ENCODE measurements around the gene VAV3. TPM values are rescaled to one million over a fixed set of nuclear protein-coding genes. Genes with fewer than 3 reads are reported as not detected.

Gene VAV3
- total RNA-seq, 1 experiment from 2014 or later: 10.0 TPM

DNA sequence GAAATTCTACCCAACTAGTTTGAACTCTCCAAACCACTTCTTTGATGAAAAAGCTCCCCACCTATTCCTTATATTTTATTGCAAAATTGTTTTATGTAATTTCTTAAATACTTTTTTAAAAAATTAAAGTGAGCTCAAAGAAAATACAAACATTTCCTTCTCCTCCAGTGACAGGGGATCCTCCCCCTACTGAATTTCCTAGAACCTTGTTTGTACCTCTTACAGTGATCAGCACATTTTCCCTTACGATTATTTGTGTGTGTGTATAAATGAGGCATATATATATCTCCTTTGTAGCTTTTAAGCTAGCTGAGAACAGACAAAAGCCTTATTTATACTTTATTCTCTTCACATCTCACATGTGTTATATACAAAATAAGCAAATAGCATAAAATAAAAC lies 44.4 kb downstream of the VAV3 start:
- TF ChIP-seq, protein P1, sequence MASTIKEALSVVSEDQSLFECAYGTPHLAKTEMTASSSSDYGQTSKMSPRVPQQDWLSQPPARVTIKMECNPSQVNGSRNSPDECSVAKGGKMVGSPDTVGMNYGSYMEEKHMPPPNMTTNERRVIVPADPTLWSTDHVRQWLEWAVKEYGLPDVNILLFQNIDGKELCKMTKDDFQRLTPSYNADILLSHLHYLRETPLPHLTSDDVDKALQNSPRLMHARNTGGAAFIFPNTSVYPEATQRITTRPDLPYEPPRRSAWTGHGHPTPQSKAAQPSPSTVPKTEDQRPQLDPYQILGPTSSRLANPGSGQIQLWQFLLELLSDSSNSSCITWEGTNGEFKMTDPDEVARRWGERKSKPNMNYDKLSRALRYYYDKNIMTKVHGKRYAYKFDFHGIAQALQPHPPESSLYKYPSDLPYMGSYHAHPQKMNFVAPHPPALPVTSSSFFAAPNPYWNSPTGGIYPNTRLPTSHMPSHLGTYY (CRISPR knock-in tag; IDR thresholded peaks at IDR 0.05): no peak
- TF ChIP-seq PREB (CRISPR knock-in tag; IDR thresholded peaks at IDR 0.05; ENCODE audit: borderline replicate concordance): no peak
- no peak for TF ChIP-seq ESRRA (CRISPR knock-in tag; IDR thresholded peaks at IDR 0.05; ENCODE audit: borderline replicate concordance)
- TF ChIP-seq E2F5 (CRISPR knock-in tag; IDR thresholded peaks at IDR 0.05): no peak
- no peak for TF ChIP-seq ZNF121 (CRISPR knock-in tag; IDR thresholded peaks at IDR 0.05)
- TF ChIP-seq KAT7 (CRISPR knock-in tag; IDR thresholded peaks at IDR 0.05; ENCODE audit: borderline replicate concordance): no peak
- TF ChIP-seq ELF4 (CRISPR knock-in tag; IDR thresholded peaks at IDR 0.05; ENCODE audit: low read depth): no peak
- TF ChIP-seq, protein P2, sequence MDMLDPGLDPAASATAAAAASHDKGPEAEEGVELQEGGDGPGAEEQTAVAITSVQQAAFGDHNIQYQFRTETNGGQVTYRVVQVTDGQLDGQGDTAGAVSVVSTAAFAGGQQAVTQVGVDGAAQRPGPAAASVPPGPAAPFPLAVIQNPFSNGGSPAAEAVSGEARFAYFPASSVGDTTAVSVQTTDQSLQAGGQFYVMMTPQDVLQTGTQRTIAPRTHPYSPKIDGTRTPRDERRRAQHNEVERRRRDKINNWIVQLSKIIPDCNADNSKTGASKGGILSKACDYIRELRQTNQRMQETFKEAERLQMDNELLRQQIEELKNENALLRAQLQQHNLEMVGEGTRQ (CRISPR knock-in tag; IDR thresholded peaks at IDR 0.05): no peak
- no peak for TF ChIP-seq GTF2I (CRISPR knock-in tag; conservative IDR thresholded peaks at IDR 0.05)
- no peak for TF ChIP-seq ETV6 (CRISPR knock-in tag; IDR thresholded peaks at IDR 0.05)
- no peak overlapping the region for H3K27ac Mint-ChIP-seq
- DNase-seq (ENCODE audit: low spot score) (no peak), ATAC-seq (no peak)
- no peak overlapping the region for H3K4me3 Mint-ChIP-seq
- no peaks in the 10 kb centered on the region for H3K27me3 Mint-ChIP-seq (ENCODE audit: low read depth)
- ChIA-PET CTCF (no interaction called here), POLR2A (no interaction called here)
- peaks cover 9% of the 10 kb centered on the region for H3K4me1 Mint-ChIP-seq
- 0 out of 2 replicates have a peak, but pooled peaks cover 3% of the 10 kb centered on the region for H3K36me3 Mint-ChIP-seq
- H3K9me3 Mint-ChIP-seq: 0 out of 2 replicates have a peak, but pooled peaks cover 3% of the 10 kb centered on the region

DNA sequence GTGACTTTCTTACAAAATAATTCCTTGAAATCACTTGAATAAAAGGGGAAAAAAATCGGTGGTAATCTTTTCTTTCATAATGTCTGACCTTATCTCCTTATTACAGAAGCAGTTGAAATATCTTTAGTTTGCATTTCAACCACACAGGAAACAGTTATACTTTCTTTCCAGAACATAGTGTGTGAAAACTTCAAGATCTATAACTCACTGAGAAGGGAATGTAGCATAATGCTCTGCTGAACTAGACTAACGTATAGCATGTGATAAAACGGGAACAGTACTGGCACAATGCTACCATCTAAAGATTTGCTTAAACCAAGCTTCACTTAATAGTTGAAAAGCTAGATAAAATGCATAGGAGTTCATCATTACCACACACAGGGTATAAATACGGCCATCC lies 45.0 kb downstream of the VAV3 start:
- DNase-seq (ENCODE audit: low spot score): no peak
- H3K4me1 Mint-ChIP-seq: peaks cover 11% of the 10 kb centered on the region
- ChIA-PET POLR2A (no interaction called here), CTCF (no interaction called here)
- no peak for ATAC-seq
- 0 out of 2 replicates have a peak, but pooled peaks cover 3% of the 10 kb centered on the region for H3K9me3 Mint-ChIP-seq
- no peaks in the 10 kb centered on the region for H3K27me3 Mint-ChIP-seq (ENCODE audit: low read depth)
- 0 out of 2 replicates have a peak overlapping the region, but pooled peaks have one; percentile 52 for H3K27ac Mint-ChIP-seq
- H3K4me3 Mint-ChIP-seq: no peak overlapping the region
- H3K36me3 Mint-ChIP-seq: 0 out of 2 replicates have a peak, but pooled peaks cover 3% of the 10 kb centered on the region
- no peak for TF ChIP-seq GRHL2 (CRISPR knock-in tag; IDR thresholded peaks at IDR 0.05; ENCODE audit: insufficient replicate concordance, severe bottlenecking)
- no peak for TF ChIP-seq CREB1 (CRISPR knock-in tag; IDR thresholded peaks at IDR 0.05)
- no peak for TF ChIP-seq CREM (CRISPR knock-in tag; IDR thresholded peaks at IDR 0.05)
- no peak for TF ChIP-seq FOXK1 (CRISPR knock-in tag; IDR thresholded peaks at IDR 0.05)
- TF ChIP-seq, protein P3, sequence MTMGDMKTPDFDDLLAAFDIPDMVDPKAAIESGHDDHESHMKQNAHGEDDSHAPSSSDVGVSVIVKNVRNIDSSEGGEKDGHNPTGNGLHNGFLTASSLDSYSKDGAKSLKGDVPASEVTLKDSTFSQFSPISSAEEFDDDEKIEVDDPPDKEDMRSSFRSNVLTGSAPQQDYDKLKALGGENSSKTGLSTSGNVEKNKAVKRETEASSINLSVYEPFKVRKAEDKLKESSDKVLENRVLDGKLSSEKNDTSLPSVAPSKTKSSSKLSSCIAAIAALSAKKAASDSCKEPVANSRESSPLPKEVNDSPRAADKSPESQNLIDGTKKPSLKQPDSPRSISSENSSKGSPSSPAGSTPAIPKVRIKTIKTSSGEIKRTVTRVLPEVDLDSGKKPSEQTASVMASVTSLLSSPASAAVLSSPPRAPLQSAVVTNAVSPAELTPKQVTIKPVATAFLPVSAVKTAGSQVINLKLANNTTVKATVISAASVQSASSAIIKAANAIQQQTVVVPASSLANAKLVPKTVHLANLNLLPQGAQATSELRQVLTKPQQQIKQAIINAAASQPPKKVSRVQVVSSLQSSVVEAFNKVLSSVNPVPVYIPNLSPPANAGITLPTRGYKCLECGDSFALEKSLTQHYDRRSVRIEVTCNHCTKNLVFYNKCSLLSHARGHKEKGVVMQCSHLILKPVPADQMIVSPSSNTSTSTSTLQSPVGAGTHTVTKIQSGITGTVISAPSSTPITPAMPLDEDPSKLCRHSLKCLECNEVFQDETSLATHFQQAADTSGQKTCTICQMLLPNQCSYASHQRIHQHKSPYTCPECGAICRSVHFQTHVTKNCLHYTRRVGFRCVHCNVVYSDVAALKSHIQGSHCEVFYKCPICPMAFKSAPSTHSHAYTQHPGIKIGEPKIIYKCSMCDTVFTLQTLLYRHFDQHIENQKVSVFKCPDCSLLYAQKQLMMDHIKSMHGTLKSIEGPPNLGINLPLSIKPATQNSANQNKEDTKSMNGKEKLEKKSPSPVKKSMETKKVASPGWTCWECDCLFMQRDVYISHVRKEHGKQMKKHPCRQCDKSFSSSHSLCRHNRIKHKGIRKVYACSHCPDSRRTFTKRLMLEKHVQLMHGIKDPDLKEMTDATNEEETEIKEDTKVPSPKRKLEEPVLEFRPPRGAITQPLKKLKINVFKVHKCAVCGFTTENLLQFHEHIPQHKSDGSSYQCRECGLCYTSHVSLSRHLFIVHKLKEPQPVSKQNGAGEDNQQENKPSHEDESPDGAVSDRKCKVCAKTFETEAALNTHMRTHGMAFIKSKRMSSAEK (CRISPR knock-in tag; IDR thresholded peaks at IDR 0.05; ENCODE audit: borderline replicate concordance): no peak
- no peak for TF ChIP-seq FOXJ3 (CRISPR knock-in tag; IDR thresholded peaks at IDR 0.05; ENCODE audit: borderline replicate concordance)
- no peak for TF ChIP-seq ZNF671 (CRISPR knock-in tag; IDR thresholded peaks at IDR 0.05)
- TF ChIP-seq SMAD4 (CRISPR knock-in tag; IDR thresholded peaks at IDR 0.05): no peak
- TF ChIP-seq ZNF281 (CRISPR knock-in tag; IDR thresholded peaks at IDR 0.05): no peak
- no peak for TF ChIP-seq GABPB1 (CRISPR knock-in tag; IDR thresholded peaks at IDR 0.05)
- TF ChIP-seq, protein P4, sequence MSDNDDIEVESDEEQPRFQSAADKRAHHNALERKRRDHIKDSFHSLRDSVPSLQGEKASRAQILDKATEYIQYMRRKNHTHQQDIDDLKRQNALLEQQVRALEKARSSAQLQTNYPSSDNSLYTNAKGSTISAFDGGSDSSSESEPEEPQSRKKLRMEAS (CRISPR knock-in tag; IDR thresholded peaks at IDR 0.05): no peak
- TF ChIP-seq ZNF512 (CRISPR knock-in tag; IDR thresholded peaks at IDR 0.05; ENCODE audit: borderline replicate concordance): no peak
- TF ChIP-seq NFE2L1 (CRISPR knock-in tag; IDR thresholded peaks at IDR 0.05): no peak

All from WTC11 (cell line).